Measurements from ENCODE around the gene ANGPTL8. TPM values are rescaled to one million over a fixed set of nuclear protein-coding genes. Genes with fewer than 3 reads are reported as not detected.

The ANGPTL8 gene
- not detected in 2 replicates for total RNA-seq

GRCh38 chr19:11239377-11240000 is at the start of gene ANGPTL8:
Gene ANGPTL8 (plus strand): TSS chr19:11239619. CDS start chr19:11239638, 19 bp downstream.
- intact Hi-C loops (cut with micrococcal nuclease), result no loop called here

GRCh38 chr19:11190501-11190900 is 48.9 kb upstream of the ANGPTL8 start:
- intact Hi-C loops (cut with micrococcal nuclease), result no loop called here

GRCh38 chr19:11191273-11191755 is 48.1 kb upstream of the ANGPTL8 start:
- intact Hi-C loops (cut with micrococcal nuclease), result no loop called here

- intact Hi-C loops (cut with micrococcal nuclease), result no loop called here
Measured at GRCh38 chr19:11191934-11192333, 47.5 kb upstream of the ANGPTL8 start.

- intact Hi-C loops (cut with micrococcal nuclease), result no loop called here
Measured at GRCh38 chr19:11192957-11193939, 46.2 kb upstream of the ANGPTL8 start.

GRCh38 chr19:11194173-11194572 is 45.2 kb upstream of the ANGPTL8 start:
- intact Hi-C loops (cut with micrococcal nuclease), result no loop called here

- intact Hi-C loops (cut with micrococcal nuclease), result no loop called here
Measured at GRCh38 chr19:11194656-11195558, 44.5 kb upstream of the ANGPTL8 start.

- intact Hi-C loops (cut with micrococcal nuclease), result no loop called here
Measured at GRCh38 chr19:11195681-11196080, 43.7 kb upstream of the ANGPTL8 start.

- intact Hi-C loops (cut with micrococcal nuclease), result loop anchor here (1.0 kb wide), 1 partner anchor 41 kb away; the partner anchor contains the start of gene SPC24
Measured at GRCh38 chr19:11196406-11197287, 42.8 kb upstream of the ANGPTL8 start.

- intact Hi-C loops (cut with micrococcal nuclease), result loop anchor here (1.0 to 2.0 kb wide), 2 partner anchors 42 to 71 kb away; partner anchors contain the start of gene SPC24
Measured at GRCh38 chr19:11197291-11198174, 41.9 kb upstream of the ANGPTL8 start, which contains the start of gene KANK2. Gene KANK2 (minus strand): TSS chr19:11197545. CDS start chr19:11194511, 3,034 bp downstream.

- intact Hi-C loops (cut with micrococcal nuclease), result loop anchor here (2.0 kb wide), 1 partner anchor 71 kb away; no protein-coding TSS in a partner anchor
Measured at GRCh38 chr19:11198175-11198534, 41.3 kb upstream of the ANGPTL8 start.

GRCh38 chr19:11198769-11199424 is 40.5 kb upstream of the ANGPTL8 start:
- intact Hi-C loops (cut with micrococcal nuclease), result loop anchor here (2.0 kb wide), 1 partner anchor 72 kb away; no protein-coding TSS in a partner anchor

GRCh38 chr19:11199517-11199916 is 39.9 kb upstream of the ANGPTL8 start:
- intact Hi-C loops (cut with micrococcal nuclease), result loop anchor here (2.0 kb wide), 1 partner anchor 73 kb away; no protein-coding TSS in a partner anchor

- intact Hi-C loops (cut with micrococcal nuclease), result loop anchor here (10.0 kb wide), 1 partner anchor 255 kb away; no protein-coding TSS in a partner anchor
Measured at GRCh38 chr19:11200015-11200574, 39.3 kb upstream of the ANGPTL8 start.

GRCh38 chr19:11200931-11201330 is 38.5 kb upstream of the ANGPTL8 start:
- intact Hi-C loops (cut with micrococcal nuclease), result loop anchor here (10.0 kb wide), 1 partner anchor 256 kb away; no protein-coding TSS in a partner anchor

- intact Hi-C loops (cut with micrococcal nuclease), result loop anchor here (10.0 kb wide), 1 partner anchor 257 kb away; no protein-coding TSS in a partner anchor
Measured at GRCh38 chr19:11201791-11202190, 37.6 kb upstream of the ANGPTL8 start.

- intact Hi-C loops (cut with micrococcal nuclease), result loop anchor here (10.0 kb wide), 1 partner anchor 258 kb away; no protein-coding TSS in a partner anchor
Measured at GRCh38 chr19:11202488-11203193, 36.8 kb upstream of the ANGPTL8 start.

Data from T-helper 2 cell treated with Interferon-gamma antibody and Interleukin-4, amounts not matched to agents 100 ng/mL and 5 ng/mL, for 36 hours (primary cell).